Activated gamma-delta T cell treated with anti-CD3 and anti-CD28 coated beads, Interleukin-2, amount 50 U/mL, for 16 hours (primary cell): ENCODE data around the gene SYNPO.

Source experiments
- DNase-seq: peaks from one replicate; pipeline ENCODE4 v3.0.0-alpha.2; 2020; ENCODE audit warnings: low read depth

SYNPO gene

DNA sequence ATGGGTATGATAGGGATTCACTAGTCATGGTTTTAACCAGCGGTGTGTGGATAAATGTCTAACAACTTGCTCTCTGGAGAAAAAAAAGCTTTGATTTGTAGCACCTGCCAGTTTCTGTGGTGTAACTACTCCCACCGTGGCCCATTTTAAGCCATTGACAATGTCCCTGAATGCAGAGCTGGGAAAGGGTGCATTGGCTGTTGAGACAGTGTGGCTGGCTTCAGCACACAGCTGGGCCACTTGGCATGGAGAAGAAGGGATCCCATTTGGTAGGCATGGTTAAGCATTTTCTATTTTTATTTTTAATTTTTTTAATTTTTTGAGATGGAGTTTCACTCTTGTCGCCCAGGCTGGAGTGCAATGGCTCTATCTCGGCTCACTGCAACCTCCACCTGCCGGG lies 31.5 kb upstream of the SYNPO start:
- DNase-seq, result no peak

DNA sequence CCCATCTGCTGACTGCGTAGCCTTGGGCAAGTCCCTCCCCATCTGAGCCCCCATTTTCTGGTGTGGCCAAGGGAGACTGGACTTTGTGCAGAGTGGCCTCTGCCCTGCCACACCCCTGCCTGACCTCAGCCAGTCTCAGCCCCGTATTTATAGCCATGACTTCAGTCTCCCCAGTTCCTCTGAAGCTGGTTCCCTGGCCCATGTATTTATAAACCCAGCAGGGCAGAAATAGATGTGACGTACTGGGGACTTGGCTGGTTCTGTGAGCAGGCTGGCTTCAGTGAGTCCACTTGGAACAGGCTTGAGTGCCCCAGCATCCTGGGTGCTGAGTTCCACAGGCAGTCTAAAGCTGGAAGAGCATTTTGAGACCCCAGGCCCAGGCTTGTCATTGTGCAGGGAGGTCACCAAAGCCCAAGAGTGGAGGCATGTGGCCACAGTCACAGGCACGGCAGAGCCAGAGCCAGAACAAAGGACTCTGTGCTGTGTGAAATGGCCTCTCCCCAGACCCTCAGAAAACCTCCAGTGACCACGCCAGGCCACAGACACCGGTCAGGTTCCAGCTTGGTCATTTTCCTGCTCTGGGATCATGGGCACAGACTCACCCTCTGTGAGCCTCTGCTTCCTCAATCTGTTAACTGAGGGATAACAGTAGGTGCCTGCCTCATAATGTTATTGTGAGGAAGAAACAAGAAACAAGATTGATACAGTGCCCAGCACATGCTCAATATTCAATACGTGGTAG lies 30.4 kb upstream of the SYNPO start:
- no peak for DNase-seq

DNA sequence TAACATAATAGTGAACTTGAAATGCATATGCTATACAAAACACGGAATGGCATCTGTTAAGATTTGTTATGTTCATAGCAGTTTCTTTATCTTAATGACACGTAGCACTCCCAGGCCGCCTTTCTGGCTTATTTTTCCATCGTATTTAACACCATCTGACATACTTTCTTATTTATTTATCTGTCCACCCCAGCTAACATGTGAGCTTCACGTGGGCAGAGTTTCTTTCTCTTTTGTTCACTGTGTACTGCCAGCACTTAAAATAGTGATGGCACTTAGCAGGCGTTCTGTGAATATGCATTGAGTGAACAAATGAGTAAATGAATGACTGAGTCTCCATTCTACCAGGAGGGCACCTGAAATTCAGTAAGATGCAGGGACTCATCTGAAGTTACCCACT lies 29.4 kb upstream of the SYNPO start:
- no peak for DNase-seq

DNA sequence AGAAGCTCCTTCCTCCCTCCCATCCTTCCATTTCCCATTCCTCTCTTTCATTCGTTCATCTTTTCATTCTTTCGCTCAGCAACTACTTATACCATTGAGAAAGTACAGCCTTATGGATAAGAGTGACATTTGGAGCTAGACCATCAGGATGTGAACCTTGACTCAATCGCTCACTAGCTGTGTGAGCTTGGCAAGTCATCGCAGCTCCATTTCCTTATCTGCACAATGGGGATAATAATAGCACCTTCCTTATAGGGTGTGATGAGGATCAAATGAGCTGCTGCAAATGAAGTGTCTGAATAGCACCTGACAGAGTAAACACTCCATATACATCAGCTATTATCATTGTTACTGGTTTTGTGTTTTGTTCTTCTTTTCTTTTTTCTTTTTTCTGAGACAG lies 28.1 kb upstream of the SYNPO start:
- DNase-seq, result no peak

DNA sequence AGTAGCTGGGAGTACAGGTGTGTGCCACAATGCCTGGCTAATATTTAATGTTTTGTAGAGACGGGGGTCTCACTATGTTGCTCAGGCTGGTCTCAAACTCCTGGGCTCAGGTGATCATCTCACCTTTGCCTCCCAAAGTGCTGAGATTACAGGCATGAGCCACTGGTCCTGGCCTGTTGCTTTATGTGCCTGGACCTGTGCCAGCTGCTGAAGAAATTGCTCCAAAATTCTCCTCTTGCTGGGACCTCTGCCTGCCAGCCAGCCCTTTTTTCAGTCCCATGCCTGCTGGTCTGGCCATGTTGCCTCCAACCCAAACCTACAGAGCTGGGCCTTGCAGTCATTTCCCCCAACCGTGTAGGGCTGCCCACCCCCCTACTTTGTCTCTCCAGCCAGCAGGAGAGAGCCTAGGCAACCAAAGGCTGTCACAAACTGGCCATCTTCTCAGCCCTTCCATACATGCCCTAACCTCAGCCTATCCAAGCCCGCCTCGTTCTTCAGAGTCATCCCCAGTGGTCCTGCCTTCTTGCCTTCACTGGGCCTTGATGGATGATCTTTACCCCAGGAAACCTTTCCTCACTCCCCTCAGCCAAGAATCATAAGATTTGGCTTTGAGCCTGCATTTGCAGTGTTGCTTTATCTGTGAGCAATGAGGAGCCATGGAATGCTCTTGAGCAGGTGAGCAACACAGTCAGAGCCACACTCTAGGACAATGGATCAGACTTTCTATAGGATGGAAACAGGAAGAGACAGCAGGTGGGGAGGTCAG lies 27.4 kb upstream of the SYNPO start:
- no peak for DNase-seq

DNA sequence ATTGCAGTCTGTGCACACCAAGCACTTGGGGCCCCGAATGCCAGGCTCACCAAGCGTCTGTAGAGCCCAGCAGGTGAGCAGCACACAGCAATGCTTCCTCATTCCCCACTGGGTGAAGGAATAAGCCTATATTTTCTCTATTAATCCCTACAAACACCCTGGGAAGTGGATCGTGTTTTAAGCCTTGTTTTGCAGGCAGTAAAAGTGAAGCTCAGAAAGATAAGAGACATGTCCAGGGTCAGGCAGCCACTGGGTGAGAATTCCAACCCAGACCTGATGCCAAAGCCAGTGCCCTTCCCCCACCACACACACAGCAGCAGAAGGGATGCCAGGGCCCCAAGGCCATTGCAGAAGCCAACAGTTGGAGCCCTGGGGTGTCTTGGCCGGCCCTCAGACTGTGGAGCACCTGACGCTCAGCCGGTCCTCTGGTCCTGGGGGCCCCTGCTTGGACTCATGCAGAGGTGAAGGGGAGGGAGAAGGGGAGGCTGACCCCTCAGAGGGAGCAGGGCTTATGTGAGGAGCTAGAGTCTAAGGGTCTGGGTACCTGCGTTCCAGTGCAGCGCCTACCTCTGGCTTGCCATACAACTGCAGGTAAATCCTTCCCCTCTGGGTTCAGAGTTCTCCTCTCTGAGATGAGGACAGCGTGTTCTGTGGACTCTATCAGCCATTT lies 26.3 kb upstream of the SYNPO start:
- DNase-seq, result no peak

DNA sequence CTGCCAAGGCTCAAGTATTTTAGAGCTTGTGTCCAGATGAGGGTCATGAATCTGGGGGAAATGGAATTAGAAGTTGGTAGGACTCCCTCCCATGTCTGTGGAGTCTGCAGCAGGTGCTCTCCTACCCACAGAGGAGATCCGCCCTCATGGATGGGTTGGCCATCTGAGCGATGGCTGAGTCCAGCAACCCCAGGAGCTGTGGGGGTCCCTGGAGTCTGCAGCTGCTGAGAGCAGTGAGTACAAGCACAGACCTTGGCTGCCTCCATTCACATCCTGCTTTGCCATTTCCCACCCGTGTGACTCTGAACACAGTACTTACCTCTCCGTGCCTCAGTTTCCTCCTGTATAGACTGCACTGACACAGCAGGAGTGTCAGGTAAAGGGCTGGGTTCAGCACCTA lies 25.8 kb upstream of the SYNPO start:
- no peak for DNase-seq

DNA sequence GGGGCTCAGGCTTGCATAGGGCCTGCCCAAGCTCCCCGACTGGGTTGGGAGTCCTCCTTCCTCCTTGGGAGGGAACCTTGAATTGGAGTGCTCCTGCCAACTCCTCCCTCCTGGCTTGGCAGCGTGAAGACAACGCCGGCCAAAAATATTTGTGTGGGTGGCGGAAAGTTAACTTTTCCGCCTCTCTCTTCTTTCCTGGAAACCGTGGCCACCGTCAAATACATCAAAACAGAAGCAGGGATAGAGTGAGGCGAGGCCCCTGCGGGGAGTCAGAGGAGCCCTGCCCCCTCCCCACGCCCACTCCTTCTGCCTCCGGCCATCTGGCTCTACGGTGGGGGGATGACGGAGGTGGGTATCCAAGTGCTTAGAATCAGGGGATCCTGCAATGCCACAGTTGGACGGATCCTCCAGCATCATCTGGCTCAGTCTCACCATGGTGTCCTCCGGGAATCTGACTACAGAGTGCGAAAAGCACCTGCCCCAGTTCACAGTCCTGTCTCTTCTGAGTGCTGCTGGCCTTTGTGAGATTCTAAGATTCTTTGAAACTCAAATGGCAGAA lies 25.2 kb upstream of the SYNPO start:
- DNase-seq, result no peak

DNA sequence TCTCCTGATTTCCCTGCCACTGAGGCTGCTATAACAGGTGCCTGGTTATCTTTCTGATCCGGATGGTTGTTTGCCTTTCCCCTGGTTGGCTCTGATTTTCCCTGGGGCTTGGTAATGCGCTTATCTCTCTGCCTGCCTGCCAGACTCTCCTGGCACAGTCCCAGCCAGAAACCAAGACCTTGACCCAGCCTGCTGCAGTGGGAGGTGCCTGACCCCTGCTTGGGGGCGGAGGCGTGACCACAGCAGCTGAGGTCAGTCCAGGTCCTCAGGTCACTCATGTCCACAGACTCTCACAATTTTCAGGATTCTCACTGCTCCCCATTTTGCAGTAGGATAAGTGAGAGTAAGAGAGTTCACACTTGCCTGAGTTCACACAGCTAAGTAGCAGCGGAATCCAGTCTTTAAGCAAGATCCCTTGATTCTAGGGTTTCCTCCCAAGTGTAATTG lies 24.4 kb upstream of the SYNPO start:
- DNase-seq, result no peak

DNA sequence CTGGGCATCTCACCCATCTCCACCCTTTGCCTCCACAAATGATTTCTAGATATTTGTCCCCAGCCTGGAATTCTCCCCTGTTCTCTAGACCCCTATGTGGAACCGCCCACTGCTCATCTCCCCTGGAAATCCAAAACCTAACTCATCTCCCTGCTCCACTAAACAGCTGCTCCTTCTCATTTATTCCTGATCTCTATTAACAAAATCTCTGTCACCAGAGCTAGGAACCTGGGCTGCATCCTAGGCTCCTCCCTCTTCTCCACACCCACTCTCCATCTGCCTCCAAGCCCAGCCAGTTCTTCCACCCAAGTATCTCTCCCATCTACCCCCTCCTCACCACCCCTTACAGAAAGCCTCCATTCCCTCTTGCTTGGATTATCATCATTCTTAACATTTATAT lies 24.0 kb upstream of the SYNPO start:
- no peak for DNase-seq

DNA sequence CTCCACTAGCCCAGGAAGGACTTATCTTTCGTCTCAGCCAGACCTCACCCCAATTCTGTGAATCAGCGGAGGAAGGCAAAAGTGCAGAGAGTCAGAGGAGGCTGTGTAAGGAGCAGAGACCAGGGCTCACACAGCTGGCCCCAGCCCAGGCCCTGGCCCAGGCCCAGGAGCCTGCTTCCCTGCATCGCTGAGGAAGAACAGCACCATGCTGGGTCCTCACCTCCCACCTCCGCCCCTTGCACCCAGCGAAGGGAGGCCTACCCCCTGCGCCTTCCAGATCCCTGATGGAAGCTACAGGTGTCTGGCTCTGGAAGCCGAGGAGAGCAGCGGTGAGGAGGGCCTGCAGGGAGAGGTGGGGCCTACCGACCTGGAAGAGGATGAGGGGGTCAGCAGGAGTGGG lies 22.3 kb upstream of the SYNPO start:
- no peak for DNase-seq

DNA sequence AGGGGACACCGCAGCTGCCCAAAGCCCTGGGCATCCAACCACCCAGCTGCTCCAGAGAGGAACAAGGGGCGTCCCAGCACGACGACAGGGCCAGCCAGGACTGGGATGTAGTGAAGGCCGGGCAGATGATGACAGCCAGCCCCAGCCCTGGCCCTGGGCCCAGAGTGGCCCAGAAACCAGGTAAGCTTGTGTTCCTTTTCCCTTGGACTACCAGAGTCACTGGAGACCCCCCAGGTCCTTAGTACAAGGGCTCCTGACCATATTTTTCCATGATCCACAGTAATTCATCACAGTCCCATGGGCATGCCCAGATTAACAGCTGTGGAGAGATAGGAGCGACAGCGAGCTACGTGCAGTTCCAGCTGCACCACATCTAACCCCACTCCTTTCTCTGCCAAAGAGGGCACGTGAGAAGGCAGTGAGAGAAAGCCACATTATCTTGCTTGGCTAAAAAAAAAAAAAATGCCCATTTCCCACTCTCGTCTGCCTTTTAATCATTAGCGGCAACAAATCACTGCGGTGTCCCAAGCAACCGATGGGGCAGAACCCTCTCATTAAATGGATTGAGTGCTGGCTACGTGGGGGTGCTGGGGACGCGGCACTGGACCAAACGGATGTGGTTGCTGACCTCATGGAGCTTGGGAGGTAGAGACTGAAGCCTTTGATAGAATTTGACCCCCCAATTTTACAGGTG lies 21.7 kb upstream of the SYNPO start:
- no peak for DNase-seq

DNA sequence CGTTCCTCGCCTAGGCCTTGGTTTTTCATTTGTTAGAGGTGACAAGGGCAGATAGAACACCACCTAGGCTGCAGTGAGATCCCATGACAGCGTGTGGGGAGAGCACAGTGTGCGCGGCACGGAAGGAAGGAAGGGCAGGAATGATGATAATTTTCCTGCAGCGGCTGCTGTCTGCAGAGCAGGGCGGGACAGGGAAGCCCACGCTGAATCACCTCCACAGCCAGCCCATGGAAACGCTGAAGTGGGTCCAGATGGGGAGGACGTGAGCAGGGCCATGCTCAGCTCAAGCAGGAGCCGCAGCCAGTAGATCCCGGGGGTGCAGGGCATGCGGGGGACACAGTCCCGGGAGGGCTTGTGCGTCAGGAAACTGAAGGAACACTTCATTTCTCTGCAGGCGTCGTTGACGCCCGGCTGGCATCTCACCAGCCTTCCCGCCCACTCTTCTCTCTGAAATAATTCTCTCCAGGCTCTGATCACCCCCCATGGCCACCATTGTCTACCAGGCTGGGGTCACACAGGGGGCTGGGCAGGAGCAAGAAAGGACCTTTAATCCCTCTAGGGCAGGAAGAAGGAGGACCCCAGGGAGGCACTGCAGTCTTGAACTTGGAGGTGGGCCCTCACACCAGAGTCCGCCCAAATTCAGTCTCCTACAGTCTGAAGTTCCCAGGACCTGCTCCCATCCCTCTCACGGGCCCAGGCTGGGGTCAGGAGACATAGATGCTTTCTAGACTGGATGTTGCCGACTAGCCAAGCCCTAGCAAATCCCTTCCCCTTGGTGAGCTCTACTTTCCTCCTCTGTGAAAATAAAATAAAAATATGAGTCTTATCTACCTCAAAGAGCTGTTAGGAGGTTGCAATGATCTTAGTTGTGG lies 20.9 kb upstream of the SYNPO start:
- no peak for DNase-seq

DNA sequence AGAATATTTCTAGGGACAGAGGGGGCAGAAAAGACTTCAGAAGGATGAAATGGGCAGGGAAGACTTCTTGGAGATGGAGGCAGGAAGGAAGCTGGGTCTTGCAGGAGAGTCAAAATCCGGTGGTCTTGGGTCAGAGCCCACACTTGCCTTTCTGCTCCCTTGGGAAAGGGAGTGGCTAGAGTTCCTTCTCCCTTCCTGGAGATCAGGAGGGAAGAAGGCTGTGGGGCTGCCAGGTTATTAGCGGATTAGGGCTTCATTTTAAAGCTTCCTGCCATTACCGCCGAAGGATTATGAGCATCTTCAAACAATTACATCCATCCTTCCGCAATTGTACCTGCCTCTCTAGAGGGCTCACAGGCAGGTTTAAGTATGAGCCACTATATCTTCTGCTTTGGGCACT lies 19.2 kb upstream of the SYNPO start:
- no peak for DNase-seq

DNA sequence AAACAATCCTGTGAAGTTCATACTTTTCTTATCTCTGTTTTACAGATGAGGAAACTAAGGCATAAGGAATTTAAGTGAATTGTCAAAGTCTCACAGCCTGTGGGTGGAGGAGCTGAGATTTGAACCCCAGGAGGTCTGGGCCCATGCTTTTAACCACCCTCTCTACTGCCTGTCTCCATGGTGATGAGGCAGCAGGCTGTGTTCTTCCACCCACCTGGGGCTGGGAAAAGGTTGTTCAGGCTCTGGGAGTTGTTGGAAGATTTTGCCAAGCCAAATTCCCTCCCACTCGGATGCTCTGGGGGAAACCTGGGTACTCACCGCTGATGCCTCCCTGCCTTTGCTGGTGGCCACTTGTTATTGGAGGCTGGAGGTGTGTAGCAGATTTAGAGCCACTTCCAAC lies 18.3 kb upstream of the SYNPO start:
- no peak for DNase-seq

DNA sequence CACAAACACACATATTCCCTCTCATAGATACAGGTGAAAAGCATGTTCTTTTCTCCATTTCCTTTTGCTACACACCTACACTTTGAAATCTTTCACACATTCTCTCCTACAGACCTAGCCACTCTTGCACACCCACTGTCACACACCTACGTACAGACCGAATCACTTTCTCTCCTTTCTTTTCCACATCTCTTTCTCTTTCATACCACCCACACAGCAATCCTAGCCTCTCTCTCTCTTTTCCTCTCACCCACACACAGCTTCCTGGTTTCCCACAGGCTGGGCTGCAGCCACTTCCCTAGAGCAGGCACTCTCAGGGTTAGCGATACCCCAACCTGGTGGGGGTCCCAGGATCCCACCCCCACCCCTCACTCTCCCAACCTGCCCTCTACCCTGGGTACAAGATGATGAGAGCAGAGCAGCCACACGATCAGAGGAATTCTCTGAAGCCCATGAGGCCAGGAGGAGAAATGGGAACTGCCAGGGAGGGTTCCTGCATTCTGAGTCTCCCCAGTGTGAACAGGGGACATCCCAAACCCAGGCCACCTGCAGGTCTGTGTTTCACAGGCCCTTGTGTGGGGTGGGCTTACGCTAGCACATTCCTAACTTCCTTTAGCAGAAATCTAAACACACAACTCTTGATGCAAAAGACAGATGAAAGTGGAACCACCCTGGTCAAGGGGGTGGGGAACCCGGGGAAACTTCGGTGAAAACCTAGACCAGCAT lies 17.1 kb upstream of the SYNPO start:
- no peak for DNase-seq

DNA sequence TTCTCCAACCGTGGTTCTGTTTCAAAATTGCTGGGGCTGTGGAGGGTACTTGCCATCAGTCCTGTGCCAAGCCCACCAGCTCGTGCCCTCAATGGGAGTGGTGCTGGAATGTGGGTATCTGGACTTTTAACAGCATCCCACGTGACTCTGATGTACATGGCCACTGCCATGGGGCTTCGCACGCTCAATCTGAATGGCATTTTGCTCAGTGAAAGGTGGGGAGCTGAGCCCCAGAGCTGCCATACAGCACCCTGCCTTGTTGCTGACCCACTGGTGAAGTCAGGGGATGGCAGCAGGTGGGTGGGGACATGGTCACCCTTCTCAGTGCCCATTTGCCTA lies 16.6 kb upstream of the SYNPO start:
- no peak for DNase-seq

DNA sequence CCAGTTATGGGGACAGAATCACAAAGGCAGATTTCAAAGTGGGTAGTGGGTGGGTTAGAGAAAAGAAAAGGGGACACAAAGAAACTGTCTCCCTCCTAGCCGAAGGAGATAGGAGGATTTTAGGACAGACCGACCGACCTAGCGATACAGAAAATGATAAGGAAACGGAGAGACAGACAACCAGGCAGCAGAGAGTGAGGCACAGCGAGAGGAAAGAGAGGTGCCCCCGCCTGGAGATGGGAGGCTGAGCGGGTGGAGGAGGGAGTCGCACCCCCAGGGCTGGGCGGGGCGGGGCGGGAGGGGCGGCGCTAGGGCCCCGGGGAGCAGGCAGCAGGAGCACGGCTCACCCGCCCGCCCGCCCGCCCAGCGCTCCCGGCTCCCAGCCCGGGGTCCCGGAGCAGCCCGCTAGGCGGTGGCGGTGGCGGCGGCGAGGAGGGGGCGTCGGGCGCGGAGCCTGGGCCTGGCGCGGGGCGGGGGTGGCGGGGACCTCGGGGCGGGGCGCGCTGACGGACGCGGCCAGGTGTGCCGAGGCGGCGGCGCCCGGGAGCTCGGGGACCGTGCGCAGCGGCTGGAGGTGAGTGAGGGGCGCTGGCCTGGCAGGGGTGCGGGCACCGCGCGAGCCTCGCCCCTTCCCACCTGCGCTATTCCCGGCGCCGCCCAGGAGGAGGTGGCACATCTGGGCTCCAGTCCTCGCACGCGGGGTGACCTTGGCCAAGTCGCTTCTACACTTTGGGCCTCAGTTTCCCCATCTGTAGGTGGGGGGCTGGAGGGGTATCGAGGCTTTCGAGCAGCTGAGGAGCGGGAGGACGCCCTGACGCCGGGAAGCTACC lies 15.9 kb upstream of the SYNPO start:
- DNase-seq, result no peak

DNA sequence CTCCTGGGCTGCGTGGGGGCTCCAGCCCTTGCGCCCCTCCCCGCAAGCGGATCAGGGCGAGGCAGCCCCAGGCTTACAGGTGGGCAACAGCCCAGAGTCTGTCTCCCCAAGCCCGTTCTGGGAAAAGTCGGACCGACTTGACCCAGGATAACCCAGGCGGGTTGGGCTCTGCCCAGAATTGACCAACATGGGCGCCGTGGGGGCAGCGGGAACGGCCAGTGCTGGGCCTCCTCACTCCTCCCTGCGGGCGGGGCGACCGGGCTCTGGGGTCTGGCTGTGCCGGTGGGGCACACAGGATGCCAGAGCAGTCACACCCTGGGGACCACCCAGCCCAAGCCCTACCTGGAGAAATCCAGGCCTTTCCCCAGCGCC lies 15.3 kb upstream of the SYNPO start:
- DNase-seq, result no peak
